Neuronal stem cell (in vitro differentiated cells): ENCODE results near the gene MAT1A.

ENCODE experiments used
- DNase-seq: peaks from one replicate; pipeline ENCODE4 v3.0.0-alpha.2; 2013; ENCODE audit warnings: low spot score
- H2AFZ ChIP-seq: one replicate; pipeline ENCODE4 v1.6.1; 2013; ENCODE audit warnings: mild to moderate bottlenecking, low read length, inconsistent platforms
- H2AK5ac ChIP-seq: 2 replicates; pipeline ENCODE4 v1.6.1; 2013; ENCODE audit warnings: low read depth, mild to moderate bottlenecking, inconsistent platforms, low read length, moderate library complexity, mixed read lengths
- H2BK120ac ChIP-seq: 2 replicates; pipeline ENCODE4 v1.6.1; 2013; ENCODE audit warnings: low read depth, mild to moderate bottlenecking, inconsistent platforms, low read length, moderate library complexity, mixed read lengths
- H2BK12ac ChIP-seq: one replicate; pipeline ENCODE4 v1.6.1; 2013; ENCODE audit warnings: low read length, inconsistent platforms
- H2BK15ac ChIP-seq: 2 replicates; pipeline ENCODE4 v1.6.1; 2013; ENCODE audit warnings: mild to moderate bottlenecking, low read length, inconsistent platforms, mixed read lengths
- H2BK5ac ChIP-seq: one replicate; pipeline ENCODE4 v1.6.1; 2013; ENCODE audit warnings: inconsistent platforms, mild to moderate bottlenecking, low read length, moderate library complexity
- H3K14ac ChIP-seq: one replicate; pipeline ENCODE4 v1.6.1; 2013; ENCODE audit warnings: low read length, inconsistent platforms
- H3K18ac ChIP-seq: 2 replicates; pipeline ENCODE4 v1.6.1; 2013; ENCODE audit warnings: low read length, inconsistent platforms
- H3K23ac ChIP-seq: 2 replicates; pipeline ENCODE4 v1.6.1; 2013; ENCODE audit warnings: low read depth, mild to moderate bottlenecking, mixed read lengths, low read length, inconsistent platforms; ENCODE audit not compliant: poor library complexity
- H3K27ac ChIP-seq: replicated peaks from 3 replicates; pipeline ENCODE4 v1.5.1; 2013; ENCODE audit warnings: low read length, inconsistent platforms
- H3K27me3 ChIP-seq, 3 experiments: 2 replicates each; pipeline ENCODE4 v1.6.1; 2013; ENCODE audit warnings: low read length in 3 of 3, mild to moderate bottlenecking in 2 of 3, inconsistent platforms in 1 of 3, low read depth in 1 of 3, mixed read lengths in 1 of 3, moderate library complexity in 1 of 3; ENCODE audit not compliant: control insufficient read depth in 3 of 3, insufficient read depth in 3 of 3
- H3K36me3 ChIP-seq, 2 donors: replicated peaks in 1 of 2; 2 replicates each; pipeline ENCODE4 v1.6.1; 2013; ENCODE audit warnings: low read length in 2 of 2; ENCODE audit not compliant: control insufficient read depth in 2 of 2, insufficient read depth in 2 of 2
- H3K4ac ChIP-seq: 2 replicates; pipeline ENCODE4 v1.6.1; 2013; ENCODE audit warnings: inconsistent platforms, mild to moderate bottlenecking, low read length, moderate library complexity
- H3K4me1 ChIP-seq, 2 donors: 1 replicate in 1 of 2; 2 replicates in 1 of 2; pipeline ENCODE4 v1.6.1; 2013; ENCODE audit warnings: low read length in 2 of 2, low read depth in 1 of 2; ENCODE audit not compliant: control insufficient read depth in 2 of 2, insufficient read depth in 1 of 2
- H3K4me2 ChIP-seq: one replicate; pipeline ENCODE4 v1.6.1; 2013; ENCODE audit warnings: mild to moderate bottlenecking, low read length, inconsistent platforms; ENCODE audit not compliant: insufficient read depth, poor library complexity, severe bottlenecking
- H3K4me3 ChIP-seq, 2 donors: 2 replicates each; pipeline ENCODE4 v1.5.1; 2013; ENCODE audit warnings: low read length in 2 of 2, mild to moderate bottlenecking in 2 of 2, inconsistent platforms in 1 of 2, moderate library complexity in 1 of 2
- H3K79me1 ChIP-seq: one replicate; pipeline ENCODE4 v1.6.1; 2013; ENCODE audit warnings: low read depth, mild to moderate bottlenecking, inconsistent platforms, low read length, moderate library complexity
- H3K9ac ChIP-seq: one replicate; pipeline ENCODE4 v1.6.1; 2013; ENCODE audit warnings: mild to moderate bottlenecking, low read depth, low read length, inconsistent platforms; ENCODE audit not compliant: poor library complexity
- H3K9me3 ChIP-seq, 2 donors: replicated peaks in 1 of 2; 2 replicates each; pipeline versions ENCODE3 to v1.6.1; 2013; ENCODE audit warnings: low read length in 2 of 2, mild to moderate bottlenecking in 2 of 2, inconsistent platforms in 1 of 2, low read depth in 1 of 2, mixed read lengths in 1 of 2, moderate library complexity in 1 of 2; ENCODE audit not compliant: control insufficient read depth in 2 of 2, insufficient read depth in 1 of 2
- H4K8ac ChIP-seq: one replicate; pipeline ENCODE4 v1.6.1; 2013; ENCODE audit warnings: low read depth, mild to moderate bottlenecking, inconsistent platforms, low read length, moderate library complexity
- H4K91ac ChIP-seq: one replicate; pipeline ENCODE4 v1.6.1; 2013; ENCODE audit warnings: low read length, low read depth, mild to moderate bottlenecking, inconsistent platforms; ENCODE audit not compliant: poor library complexity
- WGBS, 2 donors: extraction: QIAGEN DNeasy Blood & Tissue Kit; methylation state at CpG; one replicate each; pipeline ENCODE4 v1.1.7; 2013; ENCODE audit warnings: missing lambda C conversion rate in 2 of 2, mixed read lengths in 1 of 2; ENCODE audit not compliant: insufficient read length in 2 of 2, insufficient replicate concordance in 1 of 2; ENCODE audit errors: extremely low coverage in 2 of 2; 5-methylcytosine and 5-hydroxymethylcytosine counted together

Gene MAT1A

DNA sequence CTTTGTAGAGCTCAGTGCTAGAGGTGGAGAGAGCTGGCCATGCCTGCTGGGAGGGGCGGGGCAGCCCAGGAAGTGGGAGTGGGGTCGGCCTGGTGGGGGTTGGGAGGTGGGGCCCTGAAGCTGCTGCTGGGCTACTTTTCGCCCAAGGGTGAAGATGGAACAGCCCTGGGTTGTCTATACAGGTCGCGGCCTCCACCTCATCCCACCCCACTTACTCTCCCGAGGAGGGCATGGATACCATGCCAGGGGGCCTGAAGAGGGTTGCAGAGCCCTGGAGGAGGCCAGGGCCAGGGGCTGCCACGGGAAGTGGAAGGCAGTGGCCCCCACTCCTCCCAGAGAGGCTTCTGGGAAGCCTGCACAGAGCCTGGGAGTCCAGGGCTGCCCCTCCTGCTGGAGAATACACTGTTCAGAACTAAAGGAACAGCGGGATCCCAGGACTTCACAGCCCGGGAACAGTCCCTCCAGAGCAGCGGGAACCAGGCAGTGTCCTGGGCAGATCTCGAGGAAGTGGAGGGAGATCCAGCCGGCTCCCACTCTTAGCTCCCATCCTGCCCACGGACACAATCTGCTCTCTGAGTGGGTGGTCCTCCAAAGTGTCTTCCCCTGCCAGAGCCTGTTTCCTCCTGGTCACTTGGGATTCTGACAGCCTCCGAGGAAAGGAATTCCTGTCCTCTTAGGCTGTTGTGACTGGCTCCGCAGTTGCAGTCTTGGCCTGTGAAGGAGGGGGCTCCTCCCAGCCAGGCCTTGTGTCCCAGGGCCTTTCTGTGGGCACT, 23.5 kb downstream of the MAT1A start:
- no CpG with 5 or more reads among the region's 15 CpGs for WGBS, 2 donors

DNA sequence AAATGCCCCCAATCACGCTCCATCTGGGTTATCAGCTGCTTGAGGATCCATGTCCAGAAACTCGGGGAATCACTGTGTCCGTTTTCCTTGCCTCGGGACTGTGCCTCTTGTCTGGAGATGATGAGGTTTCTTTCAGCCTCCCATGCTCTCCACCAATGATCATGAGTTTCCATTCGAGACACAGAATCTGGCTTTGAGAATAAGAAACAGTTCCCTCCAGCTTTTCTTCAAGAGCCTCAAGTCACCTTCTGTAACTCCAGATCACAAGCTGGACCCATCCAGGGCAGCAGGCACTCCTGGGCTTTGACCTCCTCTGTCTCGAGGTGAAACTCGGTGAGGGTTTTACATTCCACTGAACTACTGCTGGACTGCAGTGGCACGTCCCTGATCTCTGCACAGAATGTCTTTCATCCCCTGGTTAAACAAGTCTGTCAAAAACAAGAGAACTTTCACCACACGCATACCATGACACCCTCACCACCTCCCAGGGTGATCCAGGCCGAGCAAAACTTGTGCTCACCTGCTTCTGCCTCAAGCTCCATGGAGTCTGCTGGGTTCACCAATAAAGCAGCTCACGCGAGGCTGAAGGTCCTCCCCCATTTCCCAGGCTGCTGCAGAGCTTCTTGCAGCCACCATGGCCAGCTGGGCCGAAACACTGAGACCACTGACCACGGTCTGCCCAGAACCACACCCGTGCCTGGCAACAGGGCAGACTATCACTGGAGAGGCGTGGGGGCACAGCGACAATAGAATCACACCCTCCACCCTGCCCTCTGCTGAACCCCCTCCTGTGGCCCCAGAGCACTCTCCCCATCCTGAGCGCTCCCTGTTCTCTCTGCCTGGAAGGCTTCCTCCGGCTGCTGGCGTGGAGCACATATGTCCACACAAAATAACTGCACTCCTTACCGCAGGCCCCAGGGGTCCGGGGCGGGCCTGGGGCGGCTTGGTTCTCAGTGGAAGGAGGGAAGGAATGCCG, 25.1 kb downstream of the MAT1A start:
- Histone ChIP-seq H3K9ac (no peak overlapping the region), H2BK12ac (peak overlapping the region; percentile 24), H3K23ac (no peak overlapping the region), H3K18ac (peak overlapping the region; percentile 20), H2BK5ac (no peak overlapping the region), H3K36me3 (no peaks in the 10 kb centered on the region), H3K4ac (no peak overlapping the region), H3K27me3 (no peaks in the 10 kb centered on the region), H3K4me3 (no peak overlapping the region), H2AK5ac (no peak overlapping the region), H3K4me2 (no peak overlapping the region), H2BK120ac (no peak overlapping the region), H4K8ac (no peak overlapping the region), H3K14ac (no peak overlapping the region), H2BK15ac (peak overlapping the region; percentile 13), H3K4me1 (peaks cover 7 to 10% of the 10 kb centered on the region in 2 donors), H3K79me1 (no peaks in the 10 kb centered on the region), H4K91ac (no peak overlapping the region), H3K27ac (no peak overlapping the region), H2AFZ (no peak overlapping the region), H3K9me3 (peaks cover 0 to 5% of the 10 kb centered on the region in 2 donors)
- no CpG with 5 or more reads among the region's 25 CpGs for WGBS, 2 donors
- DNase-seq: no peak

More for the DNA sequence above, 23.5 kb downstream of the MAT1A start:
- H3K18ac ChIP-seq: peak overlapping the region; percentile 85
- H2AFZ ChIP-seq: peak overlapping the region; percentile 92
- DNase-seq: peak; percentile 15
- peak overlapping the region; percentile 35 for H3K9ac ChIP-seq
- peaks cover 7 to 10% of the 10 kb centered on the region in 2 donors for H3K4me1 ChIP-seq
- no peak overlapping the region for H4K91ac ChIP-seq
- no peak overlapping the region for H3K23ac ChIP-seq
- no peak overlapping the region for H2BK120ac ChIP-seq
- no peak overlapping the region for H2BK5ac ChIP-seq
- H2BK15ac ChIP-seq: no peak overlapping the region
- H3K27me3 ChIP-seq: no peaks in the 10 kb centered on the region
- peak overlapping the region; percentile 82 for H2BK12ac ChIP-seq
- no peak overlapping the region for H3K14ac ChIP-seq
- H4K8ac ChIP-seq: no peak overlapping the region
- no peak overlapping the region for H3K4me2 ChIP-seq
- H3K27ac ChIP-seq: peak overlapping the region; percentile 55
- H3K36me3 ChIP-seq: no peaks in the 10 kb centered on the region
- no peaks in the 10 kb centered on the region for H3K79me1 ChIP-seq
- H2AK5ac ChIP-seq: no peak overlapping the region
- H3K4me3 ChIP-seq: peak overlapping the region in 1 of 2 donors; percentile 13
- H3K9me3 ChIP-seq: peaks cover 0 to 5% of the 10 kb centered on the region in 2 donors
- no peak overlapping the region for H3K4ac ChIP-seq

DNA sequence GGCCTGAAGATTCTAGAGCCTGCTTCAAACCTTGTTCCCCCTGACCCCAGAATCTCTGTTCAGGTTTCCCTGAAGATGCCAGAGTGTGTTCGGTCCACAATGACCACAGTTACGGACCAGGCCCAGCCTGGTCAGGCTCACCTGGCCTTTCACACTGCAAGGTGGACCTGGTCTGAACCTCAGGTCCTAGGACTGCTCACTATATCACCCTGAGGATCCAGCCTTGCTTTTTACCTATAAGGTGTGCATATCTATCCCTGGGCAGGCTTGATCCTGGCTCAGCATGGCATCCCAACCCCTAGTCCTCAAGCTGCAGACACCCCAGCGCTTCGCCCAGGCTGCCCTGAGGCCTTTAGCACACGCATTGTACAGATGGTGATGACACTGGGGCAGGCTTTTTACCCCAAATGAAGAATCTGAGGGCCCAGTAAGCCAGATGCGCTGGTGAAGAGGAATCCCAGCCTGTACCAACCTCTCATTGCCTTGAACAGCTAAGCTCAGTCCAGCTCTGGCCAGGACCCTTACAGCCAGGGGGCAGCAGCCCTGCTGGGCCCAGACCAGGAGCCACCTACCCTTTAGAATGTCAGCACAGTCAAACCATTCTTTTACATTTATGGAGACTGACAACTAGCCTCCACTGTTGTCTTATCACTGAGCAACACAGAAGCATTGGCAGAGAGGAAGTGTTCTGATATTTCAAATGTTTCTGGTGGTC, 28.0 kb downstream of the MAT1A start:
- Histone ChIP-seq H3K14ac (no peak overlapping the region), H2BK15ac (no peak overlapping the region), H2AFZ (no peak overlapping the region), H4K91ac (no peak overlapping the region), H3K4me1 (peaks cover 7 to 12% of the 10 kb centered on the region in 2 donors), H3K18ac (no peak overlapping the region), H2AK5ac (peak overlapping the region; percentile 51), H2BK120ac (no peak overlapping the region), H4K8ac (no peak overlapping the region), H3K4ac (no peak overlapping the region), H3K4me3 (no peak overlapping the region), H3K27me3 (no peaks in the 10 kb centered on the region), H3K9me3 (peaks cover 0 to 5% of the 10 kb centered on the region in 2 donors), H3K79me1 (no peaks in the 10 kb centered on the region), H3K9ac (no peak overlapping the region), H3K36me3 (no peaks in the 10 kb centered on the region), H3K23ac (no peak overlapping the region), H3K27ac (no peak overlapping the region), H2BK12ac (no peak overlapping the region), H2BK5ac (no peak overlapping the region), H3K4me2 (no peak overlapping the region)
- no peak for DNase-seq
- WGBS, 2 donors: no CpG with 5 or more reads among the region's 6 CpGs
